ENCODE measurements around the gene PHTF1. TPM values are rescaled to one million over a fixed set of nuclear protein-coding genes. Genes with fewer than 3 reads are reported as not detected.

Gene PHTF1
- total RNA-seq, 4 donors from 2014 or later = 10.0 to 14.8 (median 11.1) TPM

DNA sequence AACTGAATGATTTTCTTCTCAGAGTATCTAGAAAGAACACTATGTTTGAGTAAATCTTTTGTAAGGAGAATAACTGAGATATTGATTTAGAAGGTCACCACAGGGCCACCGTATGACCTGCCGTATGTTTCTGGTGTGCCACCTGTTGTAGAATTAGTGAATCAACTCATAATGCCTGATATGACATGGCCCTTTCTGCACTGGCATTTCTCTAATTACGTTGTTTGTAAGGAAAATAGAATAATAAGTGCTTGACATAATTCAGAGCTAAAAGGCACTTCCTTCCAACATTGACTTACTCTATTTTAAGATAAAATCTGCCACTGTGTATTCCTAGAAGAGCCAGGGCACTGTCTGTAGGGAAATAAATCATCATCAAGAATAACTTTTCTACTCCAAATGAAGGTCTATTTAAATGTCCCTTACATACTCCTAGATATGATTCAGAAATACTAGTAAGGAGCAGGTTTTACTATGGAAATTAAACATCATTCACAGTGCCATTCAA, 101.7 kb downstream of the PHTF1 start:
- no peaks in the 10 kb centered on the region for H3K9me3 ChIP-seq
- ATAC-seq = no peak
- no peaks in the 10 kb centered on the region for H3K27me3 ChIP-seq
- H3K4me3 ChIP-seq = no peak overlapping the region
- H3K27ac ChIP-seq = peak overlapping the region in 3 of 4 donors; percentile 23 to 54 (median 38)
- H3K36me3 ChIP-seq = peaks cover 0 to 10% of the 10 kb centered on the region in 2 donors
- peaks cover 0 to 37% (median 7%) of the 10 kb centered on the region in 3 donors for H3K4me1 ChIP-seq
- WGBS, 2 donors (ENCODE audit: low coverage in 1 of 2) = 35 to 46% methylated on average over 3 of the region's 3 CpGs
- TF ChIP-seq CTCF (IDR thresholded peaks at IDR 0.05) (no peak), POLR2AphosphoS5 (IDR thresholded peaks at IDR 0.05) (no peak), EP300 (IDR thresholded peaks at IDR 0.05) (no peak), POLR2A (IDR thresholded peaks at IDR 0.05) (no peak)

DNA sequence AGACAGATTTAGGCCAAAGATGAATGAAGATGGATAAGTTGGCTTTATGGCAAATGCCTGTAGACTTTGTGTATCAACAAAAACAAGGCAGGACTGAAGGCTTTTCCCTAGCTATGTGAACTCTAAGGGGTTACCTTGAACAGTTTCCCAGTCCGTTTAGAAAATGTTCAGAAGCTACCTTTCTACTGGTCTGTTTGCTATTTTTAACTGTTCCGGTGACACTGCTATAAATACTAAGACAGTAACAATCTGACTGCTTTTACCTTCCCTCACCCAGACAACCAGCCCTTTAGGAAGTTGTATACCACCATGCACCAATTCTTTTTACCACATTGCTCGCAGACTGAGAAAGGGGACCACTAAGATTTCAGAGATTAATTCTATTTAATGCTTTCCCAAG, 102.2 kb downstream of the PHTF1 start:
- Histone ChIP-seq H3K36me3 (peaks cover 0 to 10% of the 10 kb centered on the region in 2 donors), H3K4me1 (peaks cover 0 to 37% (median 7%) of the 10 kb centered on the region in 3 donors), H3K4me3 (no peak overlapping the region), H3K9me3 (no peaks in the 10 kb centered on the region), H3K27ac (peak overlapping the region in 3 of 4 donors; percentile 23 to 54 (median 38)), H3K27me3 (no peaks in the 10 kb centered on the region)
- ATAC-seq = no peak
- TF ChIP-seq POLR2A (IDR thresholded peaks at IDR 0.05) (no peak), CTCF (IDR thresholded peaks at IDR 0.05) (no peak), POLR2AphosphoS5 (IDR thresholded peaks at IDR 0.05) (no peak), EP300 (IDR thresholded peaks at IDR 0.05) (no peak)
- 37 to 40% methylated on average over 3 of the region's 3 CpGs for WGBS, 2 donors (ENCODE audit: low coverage in 1 of 2)

DNA sequence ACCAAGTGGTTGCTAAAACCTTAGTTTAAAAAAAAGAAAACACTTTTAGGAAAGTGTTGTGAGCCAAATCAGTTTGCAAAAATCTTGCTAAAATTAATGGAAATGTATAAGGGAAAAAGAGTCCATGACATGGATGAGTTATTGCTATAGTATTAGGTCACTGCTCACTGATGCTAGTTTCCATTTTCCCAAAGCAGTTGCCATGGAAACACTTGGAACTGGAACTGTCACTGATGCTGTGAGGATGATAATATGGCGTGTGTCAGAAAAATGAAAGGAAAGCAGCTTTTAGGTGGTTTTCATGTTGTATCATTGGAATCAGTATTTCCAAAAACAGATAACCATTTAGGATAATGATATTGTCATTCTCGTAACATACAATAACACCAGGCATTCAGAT, 104.4 kb downstream of the PHTF1 start:
- Histone ChIP-seq H3K27ac (no peak overlapping the region), H3K4me3 (no peak overlapping the region), H3K4me1 (peaks cover 0 to 33% (median 7%) of the 10 kb centered on the region in 3 donors), H3K9me3 (no peaks in the 10 kb centered on the region), H3K27me3 (no peaks in the 10 kb centered on the region), H3K36me3 (peaks cover 0 to 21% of the 10 kb centered on the region in 2 donors)
- WGBS, 2 donors (ENCODE audit: low coverage in 1 of 2) = 90 to 94% methylated on average over 2 of the region's 2 CpGs
- TF ChIP-seq CTCF (IDR thresholded peaks at IDR 0.05) = no peak
- no peak for ATAC-seq

GRCh38 chr1:113653741-113654140, 105.5 kb downstream of the PHTF1 start:
- Histone ChIP-seq H3K4me1 (peaks cover 0 to 24% (median 7%) of the 10 kb centered on the region in 3 donors), H3K9me3 (no peaks in the 10 kb centered on the region), H3K4me3 (no peak overlapping the region), H3K36me3 (peaks cover 0 to 21% of the 10 kb centered on the region in 2 donors), H3K27me3 (no peaks in the 10 kb centered on the region), H3K27ac (no peak overlapping the region)
- TF ChIP-seq POLR2AphosphoS5 (IDR thresholded peaks at IDR 0.05) (no peak), POLR2A (IDR thresholded peaks at IDR 0.05) (no peak), CTCF (IDR thresholded peaks at IDR 0.05) (no peak), EP300 (IDR thresholded peaks at IDR 0.05) (no peak)
- ATAC-seq = no peak
- 94% methylated on average over 5 of the region's 5 CpGs; no CpG with 5 or more reads in 1 of the 2 donors for WGBS, 2 donors (ENCODE audit: low coverage in 1 of 2)

DNA sequence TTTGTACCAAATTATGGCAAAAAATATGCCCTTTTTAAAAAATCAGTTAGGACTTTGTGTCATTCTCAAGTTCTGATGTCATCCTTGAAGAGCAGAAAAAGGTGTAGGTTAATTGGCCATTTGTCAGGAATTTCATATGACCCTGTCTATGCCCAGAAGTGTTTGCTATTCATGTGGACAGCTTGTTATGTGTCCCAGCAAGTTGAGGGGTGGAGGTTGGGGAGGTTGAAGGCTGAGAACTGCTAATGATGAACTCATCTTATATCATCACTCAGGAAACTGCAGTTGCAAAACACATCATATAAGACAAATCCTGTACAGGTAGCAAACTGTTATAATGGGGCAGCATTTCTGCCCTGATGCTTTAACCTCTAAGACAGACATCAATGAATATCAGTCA, 106.5 kb downstream of the PHTF1 start:
- no peak overlapping the region for H3K27ac ChIP-seq
- H3K27me3 ChIP-seq = no peaks in the 10 kb centered on the region
- H3K36me3 ChIP-seq = peaks cover 0 to 29% of the 10 kb centered on the region in 2 donors
- ATAC-seq = no peak
- H3K9me3 ChIP-seq = no peaks in the 10 kb centered on the region
- no peak for TF ChIP-seq EP300 (IDR thresholded peaks at IDR 0.05)
- H3K4me1 ChIP-seq = peaks cover 0 to 14% (median 7%) of the 10 kb centered on the region in 3 donors
- H3K4me3 ChIP-seq = no peak overlapping the region

Measured in gastroesophageal sphincter (tissue), 4 donors.